ENCODE measurements around the gene SLC66A3.

Gene SLC66A3

GRCh38 chr2:11220445-11220844 lies 65.2 kb downstream of the SLC66A3 start:
- no peak for DNase-seq

GRCh38 chr2:11222845-11223244 lies 67.6 kb downstream of the SLC66A3 start:
- DNase-seq: no peak

GRCh38 chr2:11224887-11225286 lies 69.6 kb downstream of the SLC66A3 start:
- no peak for DNase-seq

GRCh38 chr2:11227595-11227994 lies 72.3 kb downstream of the SLC66A3 start:
- no peak for DNase-seq
